GM19035 (cell line): ENCODE data around the gene CALN1.
"Not testable (repeated sequence)": the region's sequence is repeated elsewhere in the genome, so short reads cannot be mapped to it uniquely, and the experiment has no call there.

ENCODE experiments used
- ATAC-seq: cut with Tn5 transposase; IDR thresholded peaks from one replicate; pipeline ENCODE4 v1.9.1; 2021; ENCODE audit not compliant: unreplicated experiment

CALN1 gene

DNA sequence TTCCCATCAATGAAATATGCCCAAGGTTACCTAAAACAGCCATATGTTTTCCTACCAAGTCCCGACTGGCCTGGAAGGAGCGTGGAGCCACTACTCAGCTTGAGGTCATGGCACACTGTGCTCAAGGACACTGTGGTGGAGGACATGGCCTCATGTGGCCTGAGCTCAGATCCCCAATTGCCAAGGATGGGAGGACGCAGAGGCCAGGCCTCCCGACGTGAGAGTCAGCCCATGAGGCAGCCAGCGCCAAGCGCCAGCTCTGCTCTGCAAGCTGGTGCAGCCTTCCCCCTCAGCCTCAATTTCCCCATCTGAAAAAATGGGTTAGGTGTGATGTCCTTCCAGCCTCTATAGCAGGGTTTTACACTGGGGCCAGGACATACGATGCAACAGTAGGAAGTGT, 302.6 kb downstream of the CALN1 start:
- no peak for ATAC-seq

DNA sequence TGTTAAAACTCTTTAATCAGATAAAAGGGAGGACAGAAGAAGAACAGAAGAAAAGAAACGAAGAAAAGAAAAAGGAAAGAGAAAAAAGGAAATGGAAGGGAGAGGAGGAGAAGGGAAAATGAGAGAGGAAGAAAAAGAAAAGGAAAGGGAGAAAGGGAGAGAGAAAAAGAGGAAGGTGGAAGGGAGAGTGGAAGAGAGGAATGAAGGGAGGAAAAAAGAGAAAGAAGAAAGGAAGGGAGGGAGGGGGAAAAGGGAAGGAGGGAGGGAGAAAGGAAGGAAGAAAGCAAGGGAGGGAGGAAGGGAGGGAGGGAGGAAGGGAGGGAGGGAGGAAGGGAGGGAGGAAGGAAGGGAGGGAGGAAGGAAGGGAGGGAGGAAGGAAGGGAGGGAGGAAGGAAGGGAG, 305.7 kb downstream of the CALN1 start:
- no peak for ATAC-seq

DNA sequence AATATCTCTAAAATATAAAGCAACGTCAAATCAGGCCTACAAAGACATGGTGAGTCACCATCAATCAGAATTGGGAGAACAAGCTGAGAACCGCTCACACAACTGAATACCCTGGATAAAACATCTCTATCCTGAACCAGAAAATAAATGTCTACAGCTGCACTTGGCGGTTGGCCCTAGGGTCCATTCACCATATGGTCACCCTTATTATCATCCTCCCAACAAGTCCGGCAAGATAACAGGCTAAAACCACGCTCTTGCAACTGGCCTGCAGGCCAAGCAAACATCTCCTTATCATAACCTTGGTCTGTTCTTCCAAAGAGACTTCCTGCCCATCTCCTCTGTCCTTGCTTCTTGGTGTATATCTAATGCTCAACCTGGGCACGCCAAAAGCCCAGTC, 310.7 kb downstream of the CALN1 start:
- no peak for ATAC-seq

DNA sequence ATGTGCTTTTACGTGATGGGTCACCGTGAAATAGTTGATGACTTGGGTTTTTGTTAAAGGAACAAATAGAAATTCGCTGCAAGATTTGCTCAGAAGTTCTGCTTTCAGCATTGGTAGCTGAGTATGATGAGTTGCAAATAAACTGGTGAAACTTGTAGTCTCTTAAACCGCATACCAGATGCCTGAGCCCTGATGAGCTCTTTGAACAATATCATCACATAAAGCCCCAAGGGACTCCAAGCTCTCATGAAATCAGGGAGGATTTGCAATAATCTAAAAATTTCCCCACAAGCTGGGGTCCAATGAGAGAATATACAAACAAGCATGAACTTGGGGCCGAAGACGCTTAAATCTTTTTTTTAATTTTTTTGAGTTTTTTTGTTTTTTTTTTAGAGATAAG, 312.4 kb downstream of the CALN1 start:
- ATAC-seq, result no peak

DNA sequence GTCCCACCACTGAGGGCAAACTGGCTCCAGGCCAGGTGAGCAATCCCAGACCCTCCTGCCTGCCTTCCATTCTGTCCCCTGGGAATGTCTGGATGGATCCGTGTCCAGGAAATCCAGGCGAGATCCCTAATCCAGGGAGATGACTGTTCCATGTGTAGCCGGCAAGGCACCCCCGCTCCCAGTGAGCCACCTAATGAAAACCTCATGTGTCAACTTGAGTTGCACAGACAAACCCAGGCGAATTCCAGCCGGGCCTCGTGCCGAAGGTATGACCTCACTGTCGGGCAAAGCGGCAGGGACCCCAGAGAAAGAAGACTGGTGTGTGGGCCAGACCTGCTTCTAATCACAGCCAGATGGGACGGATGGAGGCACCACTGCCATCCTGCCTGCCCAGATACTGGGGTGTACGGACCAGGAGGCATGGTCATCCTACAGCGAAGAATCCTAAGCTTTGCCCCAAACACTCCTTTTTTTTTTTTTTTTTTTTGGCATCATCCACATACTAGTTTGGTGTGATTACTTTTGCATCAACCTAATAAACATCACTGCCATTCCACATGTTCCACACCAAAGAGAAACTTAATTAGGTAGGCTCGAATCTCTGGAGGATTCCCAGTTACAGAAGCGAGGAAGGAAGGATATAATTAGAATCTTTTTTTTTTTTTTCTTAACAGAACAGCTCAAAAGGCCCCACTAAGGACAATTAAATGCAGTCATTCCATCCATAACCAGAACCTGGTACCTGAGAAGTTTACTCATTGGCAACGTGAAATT, 313.1 kb downstream of the CALN1 start:
- ATAC-seq, result no peak

DNA sequence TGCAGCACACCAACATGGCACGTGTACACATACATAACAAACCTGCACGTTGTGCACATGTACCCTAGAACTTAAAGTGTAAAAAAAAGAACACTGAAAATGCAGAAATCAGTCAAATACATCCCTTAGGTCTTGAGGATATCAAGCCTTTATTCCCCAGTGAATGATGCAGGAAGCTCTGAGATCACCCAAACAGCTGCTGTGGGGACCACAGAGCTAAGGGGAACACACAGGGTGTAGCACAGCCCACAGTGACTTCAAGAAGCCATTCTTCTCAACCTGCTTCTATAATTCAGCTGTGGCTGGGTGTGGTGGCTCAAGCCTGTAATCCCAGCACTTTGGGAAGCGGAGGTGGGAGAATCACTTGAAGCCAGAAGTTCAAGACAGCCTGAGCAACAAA, 314.9 kb downstream of the CALN1 start:
- no peak for ATAC-seq

DNA sequence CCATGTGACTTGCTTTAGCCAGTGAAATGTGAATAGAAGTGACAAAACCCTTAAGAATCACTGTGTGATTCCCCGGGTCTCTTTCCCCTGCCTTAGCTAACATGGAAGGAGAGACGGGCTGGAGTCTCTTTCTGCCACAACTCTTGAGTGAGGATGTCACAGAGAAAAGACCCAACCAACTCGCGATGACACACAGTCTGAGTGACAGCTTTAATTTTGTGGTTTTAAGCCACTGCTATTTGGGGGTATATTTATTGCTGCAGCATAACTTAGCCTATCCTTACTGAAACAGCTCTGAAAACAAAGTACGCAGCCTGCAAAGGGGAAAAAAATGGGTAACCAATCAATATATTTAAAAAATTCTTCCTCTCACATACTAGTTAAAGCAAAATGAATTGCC, 319.4 kb downstream of the CALN1 start:
- ATAC-seq, result no peak

DNA sequence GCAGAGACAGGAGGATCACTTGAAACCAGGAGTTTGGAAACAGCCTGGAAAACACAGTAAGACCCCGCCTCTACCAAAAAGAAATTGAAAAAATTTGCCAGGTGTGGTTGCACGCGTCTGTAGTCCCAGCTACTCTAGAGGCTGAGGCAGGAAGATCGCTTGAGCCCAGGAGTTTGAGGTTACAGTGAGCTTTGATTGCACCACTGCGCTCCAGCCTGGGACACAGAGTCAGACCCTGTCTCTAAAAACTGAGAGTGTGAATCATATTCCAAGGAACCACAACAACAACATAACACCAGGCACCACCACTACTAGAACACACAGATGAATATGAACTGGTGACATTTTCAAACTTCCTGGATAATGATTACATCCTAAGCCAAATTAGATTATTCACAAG, 324.2 kb downstream of the CALN1 start:
- no peak for ATAC-seq

DNA sequence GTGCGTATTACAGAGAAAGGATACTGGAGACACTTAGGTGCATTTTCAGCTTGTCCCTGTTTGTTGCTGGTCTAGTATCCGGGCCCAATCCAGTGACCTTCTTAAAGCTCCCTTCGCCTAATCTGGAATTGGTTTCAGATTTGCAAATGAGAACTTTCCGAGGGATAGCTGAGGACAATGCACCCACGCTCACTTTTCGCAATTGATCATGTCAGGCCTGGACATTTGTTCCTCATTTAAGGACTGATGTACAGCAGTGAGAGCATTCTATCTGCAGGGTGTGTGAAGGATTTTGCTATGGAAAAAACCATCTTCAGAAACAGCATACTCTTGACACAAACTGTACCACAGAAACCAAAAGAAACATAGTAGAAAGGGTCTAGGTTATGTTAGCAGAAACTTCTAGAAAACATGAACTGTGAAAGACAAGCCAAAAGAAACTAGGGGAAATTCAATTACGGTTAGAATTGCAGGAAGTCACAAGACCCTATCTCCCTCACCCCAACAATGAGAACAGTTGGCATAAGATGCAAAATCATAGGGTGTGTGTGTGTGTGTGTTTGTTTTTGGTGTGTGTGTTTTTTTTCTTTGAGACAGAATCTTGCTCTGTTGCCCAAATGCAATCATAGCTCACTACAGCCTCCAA, 331.1 kb downstream of the CALN1 start:
- ATAC-seq, result no peak

DNA sequence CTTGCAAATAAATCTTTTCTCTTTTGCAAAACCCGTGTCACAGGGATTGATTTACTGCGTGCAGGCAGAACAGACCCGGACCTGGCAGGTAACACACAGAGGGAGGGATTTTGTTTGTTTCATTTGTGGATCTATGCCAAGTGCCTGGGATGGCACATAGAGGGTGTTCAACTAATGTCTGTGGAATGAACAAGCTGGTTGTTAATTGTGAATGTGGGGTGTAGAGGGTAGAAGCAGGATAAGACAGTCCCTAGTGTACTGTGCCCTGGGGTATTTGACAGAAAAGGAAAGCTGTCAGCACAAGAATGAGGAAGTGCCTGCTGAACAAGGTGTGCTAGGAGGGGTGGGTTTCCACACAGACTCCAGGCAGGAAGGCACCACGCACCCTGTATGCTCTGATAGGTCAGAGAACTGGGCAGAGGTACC, 331.8 kb downstream of the CALN1 start:
- ATAC-seq, result no peak

DNA sequence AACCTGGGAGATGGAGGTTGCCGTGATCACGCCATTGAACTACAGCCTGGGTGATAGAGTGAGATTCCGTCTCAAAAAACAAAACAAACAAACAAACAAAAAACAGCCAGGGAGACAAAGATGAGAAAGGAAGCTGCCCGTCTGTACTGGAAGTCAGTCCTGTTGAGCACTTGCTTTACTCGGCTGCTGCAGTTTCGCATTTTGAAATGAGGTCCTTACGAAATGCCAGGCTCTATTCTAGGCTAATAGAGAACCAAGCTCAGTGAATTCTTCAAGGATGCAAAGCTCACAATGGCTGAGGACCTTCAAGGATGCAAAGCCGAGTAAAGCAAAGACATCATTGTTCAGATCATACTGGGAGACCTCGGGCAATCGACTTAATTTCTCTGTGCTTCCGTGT, 333.3 kb downstream of the CALN1 start:
- ATAC-seq, result no peak

DNA sequence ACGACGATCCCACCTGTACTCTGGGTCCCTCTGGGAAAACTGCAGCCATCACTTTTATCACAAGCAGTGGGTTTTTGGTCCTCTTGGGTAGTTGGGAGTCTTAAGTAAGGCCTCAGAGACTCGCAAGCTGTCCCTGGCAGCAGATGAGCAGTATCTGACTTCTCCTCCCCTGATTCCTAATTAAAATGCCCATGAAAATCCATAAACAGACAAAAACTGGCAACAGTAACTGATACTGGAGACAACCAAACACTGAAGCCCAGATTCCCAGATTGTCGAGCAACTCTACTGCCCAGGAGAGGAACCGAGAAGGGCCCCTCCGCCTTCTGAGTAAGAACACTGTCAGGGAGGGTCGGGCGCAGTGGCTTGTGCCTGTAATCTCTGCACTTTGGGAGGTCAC, 333.8 kb downstream of the CALN1 start:
- ATAC-seq, result no peak

DNA sequence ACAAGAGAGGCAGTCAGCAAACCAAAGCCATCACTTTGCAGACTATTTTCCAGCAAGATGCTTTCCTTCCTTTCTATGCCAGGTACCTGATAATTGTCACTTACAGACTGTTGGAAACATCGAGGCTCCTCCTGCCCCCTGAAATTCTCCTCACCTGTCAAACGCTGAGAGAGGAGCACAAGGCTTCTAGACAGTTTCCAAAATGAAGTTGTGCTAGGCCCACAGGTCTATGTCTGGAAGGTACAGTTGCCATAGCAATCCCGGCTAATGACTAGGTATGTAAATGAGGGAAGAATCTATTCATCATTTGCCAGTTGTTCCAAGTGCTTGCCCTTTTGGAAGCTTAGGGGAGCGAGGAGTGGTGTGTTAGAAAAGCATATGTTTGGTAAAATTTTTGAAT, 334.4 kb downstream of the CALN1 start:
- ATAC-seq, result no peak

DNA sequence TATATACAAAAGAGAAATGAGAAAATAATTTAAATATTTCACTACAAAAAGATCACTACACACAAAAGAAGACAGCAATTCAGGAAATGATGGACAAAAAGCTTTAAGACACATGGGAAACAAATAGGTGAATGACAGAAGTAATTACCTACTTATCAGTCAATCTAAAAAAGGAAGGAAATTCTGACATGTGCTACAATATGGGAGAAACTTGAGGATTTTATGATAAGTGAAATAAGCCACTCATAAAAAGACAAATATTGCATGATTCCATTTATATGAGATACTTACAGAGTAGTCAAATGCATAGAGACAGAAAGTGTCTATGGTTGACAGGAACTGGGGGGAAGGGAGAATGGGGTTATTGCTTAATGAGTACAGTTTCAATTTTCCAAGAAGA, 339.2 kb downstream of the CALN1 start:
- no peak for ATAC-seq

DNA sequence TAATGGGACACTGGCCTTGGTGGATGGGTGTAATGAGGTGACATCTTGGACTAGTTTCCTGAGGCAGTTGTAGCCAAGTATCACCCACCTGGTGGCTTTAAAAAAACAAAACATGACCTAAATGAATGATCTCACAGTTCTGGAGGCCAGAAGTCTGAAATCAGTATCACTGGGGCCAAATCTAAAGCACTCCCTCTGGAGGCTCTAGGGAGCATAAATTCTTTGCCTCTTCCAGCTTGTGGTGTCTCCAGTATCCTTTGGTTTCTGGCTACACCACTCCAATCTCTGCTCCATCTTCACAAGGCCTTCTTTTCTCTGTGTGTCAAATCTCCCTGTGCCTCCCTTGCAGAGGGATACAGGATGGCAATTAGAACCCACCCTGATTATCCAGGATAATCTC, 342.9 kb downstream of the CALN1 start:
- ATAC-seq, result no peak

DNA sequence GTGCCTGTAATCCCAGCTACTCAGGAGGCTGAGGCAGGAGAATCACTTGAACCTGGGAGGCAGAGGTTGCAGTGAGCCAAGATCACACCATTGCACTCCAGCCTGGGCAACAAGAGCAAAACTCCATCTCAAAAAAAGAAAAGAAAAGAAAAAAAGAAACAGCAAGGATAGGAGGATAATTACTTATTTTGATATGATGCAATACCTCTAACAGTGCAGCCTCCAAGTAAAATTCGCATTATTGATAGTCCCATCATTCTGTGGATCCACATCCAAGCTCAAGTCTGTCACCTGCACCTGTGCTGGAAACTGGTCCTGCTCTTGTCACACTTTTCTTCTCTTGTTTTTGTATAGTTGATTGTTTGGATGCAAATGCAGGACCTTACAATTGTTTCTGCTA, 346.4 kb downstream of the CALN1 start:
- ATAC-seq, result not testable (repeated sequence)

DNA sequence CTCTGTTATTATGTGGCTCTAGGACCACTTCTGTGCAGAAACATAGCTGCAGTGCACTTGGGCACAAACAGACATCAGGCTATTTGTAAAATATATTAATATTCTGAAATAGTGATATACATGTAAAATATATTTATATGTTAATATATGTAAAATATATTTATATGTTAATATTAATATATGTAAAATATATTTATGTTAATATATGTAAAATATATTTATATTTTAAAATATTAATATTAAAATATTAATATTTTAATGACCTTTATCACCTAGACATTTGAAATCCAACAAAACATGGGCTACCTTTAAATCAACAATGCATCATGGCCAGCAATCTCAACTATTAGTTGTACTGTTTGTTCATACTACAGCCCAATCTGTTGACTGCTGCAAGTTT, 347.2 kb downstream of the CALN1 start:
- no peak for ATAC-seq

DNA sequence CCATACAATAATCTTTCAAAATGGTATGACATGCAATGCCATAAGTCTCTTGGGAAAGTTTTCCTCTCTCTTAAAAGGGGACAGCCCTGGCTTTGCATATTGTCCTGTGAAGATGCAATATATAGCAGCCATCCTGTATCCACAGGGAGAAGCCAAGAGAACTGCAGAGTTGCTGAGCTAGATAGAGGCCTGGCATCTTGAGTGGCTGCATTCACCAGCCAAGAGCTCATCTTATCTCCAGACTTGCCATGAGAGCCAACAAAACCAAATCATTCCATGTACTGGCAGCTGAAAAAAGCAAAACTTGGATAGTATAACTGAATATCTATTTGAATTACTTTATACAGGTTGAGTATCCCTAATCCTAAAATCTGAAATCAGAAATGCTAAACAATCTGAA, 348.8 kb downstream of the CALN1 start:
- no peak for ATAC-seq

DNA sequence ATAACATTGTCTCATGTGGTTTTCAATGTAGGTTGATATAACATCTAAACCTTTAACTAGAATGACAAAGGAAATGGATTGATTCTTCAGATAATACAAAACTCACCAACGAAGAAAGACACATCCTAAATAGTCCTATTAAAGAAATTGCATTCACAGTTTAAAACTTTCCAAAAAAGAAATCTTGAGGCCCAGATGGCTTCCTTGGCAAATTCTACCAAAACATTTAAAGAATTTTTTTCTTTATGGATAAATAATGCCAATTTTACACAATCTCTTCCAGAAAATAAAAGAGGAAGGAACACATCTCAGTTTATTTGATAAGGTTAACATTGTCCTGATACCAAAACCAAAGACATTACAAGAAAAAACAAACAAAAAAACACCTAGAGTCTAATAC, 349.5 kb downstream of the CALN1 start:
- ATAC-seq, result no peak

DNA sequence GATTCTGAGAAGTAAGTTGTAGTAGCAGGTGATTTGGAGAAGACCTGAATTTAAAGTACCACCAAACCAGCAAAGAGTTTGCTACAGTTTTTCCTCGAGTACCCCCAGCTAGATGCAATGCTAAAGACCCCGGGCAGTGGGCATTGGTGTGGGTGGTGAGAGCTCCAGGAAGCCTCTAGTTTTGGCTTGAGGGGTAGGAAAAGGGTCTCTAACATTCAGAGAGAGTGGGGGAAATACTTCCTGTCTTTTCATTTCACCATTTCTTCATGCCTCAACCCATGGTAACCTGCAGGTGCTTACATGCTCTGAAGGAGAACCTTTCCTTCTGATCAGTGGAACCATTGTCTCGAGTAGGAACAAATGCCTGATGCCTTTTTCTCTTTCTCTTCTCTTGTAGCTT, 352.2 kb downstream of the CALN1 start:
- no peak for ATAC-seq

DNA sequence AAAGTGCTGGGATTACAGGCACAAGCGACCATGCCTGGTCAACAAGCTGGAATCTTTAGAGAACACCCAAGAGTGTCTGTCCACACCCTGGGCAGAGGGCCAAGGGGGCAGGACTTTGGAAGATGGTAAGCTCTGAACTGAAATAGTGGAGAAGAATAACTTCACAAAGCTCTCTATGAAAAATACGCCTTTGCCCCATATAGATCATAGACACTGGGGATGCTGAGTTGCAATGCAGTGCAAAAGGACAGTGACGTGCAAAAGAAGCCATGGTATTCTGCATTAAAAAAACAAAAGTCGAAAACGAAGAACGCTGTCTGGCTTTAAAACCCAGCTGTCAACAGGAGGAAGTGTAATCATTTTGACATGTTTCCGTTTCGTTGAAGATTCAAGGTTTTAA, 353.6 kb downstream of the CALN1 start:
- ATAC-seq, result no peak

DNA sequence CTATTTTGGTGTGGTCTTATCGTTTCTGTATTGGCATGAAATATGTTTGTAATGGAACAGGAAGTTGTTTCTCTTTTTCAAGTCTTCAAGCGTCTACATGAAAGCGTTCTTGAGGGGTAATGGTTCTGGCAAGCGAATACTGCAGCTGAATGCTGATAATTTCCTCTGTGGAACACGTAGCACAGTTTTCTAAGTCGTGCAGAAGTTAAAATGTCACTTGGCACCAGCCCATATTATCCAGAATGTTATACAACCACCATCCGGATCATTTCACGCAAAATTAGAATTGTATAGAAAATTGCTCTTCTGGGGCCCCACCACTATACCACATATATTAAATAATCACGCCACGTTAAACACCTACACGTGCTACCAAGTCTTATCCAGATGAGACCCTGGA, 354.3 kb downstream of the CALN1 start:
- ATAC-seq, result no peak

DNA sequence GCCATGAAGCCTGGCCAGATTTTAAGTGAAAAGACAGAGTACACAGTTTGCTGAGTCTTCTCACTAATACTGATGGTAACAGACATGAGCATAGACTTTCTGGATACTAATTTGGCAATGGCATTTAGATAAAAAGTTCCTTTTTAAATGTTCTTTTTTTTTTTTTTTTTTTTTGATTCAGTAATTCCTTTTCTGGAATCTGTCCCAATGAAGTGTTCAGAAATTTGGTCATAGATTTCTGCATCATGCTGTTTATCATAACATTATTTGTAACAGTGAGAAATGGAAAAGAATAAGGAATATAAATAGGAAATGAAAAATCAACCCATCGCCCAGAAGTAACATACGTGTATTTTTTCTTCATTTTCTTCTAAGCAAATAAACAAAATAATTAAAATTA, 354.9 kb downstream of the CALN1 start:
- no peak for ATAC-seq
